ENCODE results near the gene CLCA4.

DNA sequence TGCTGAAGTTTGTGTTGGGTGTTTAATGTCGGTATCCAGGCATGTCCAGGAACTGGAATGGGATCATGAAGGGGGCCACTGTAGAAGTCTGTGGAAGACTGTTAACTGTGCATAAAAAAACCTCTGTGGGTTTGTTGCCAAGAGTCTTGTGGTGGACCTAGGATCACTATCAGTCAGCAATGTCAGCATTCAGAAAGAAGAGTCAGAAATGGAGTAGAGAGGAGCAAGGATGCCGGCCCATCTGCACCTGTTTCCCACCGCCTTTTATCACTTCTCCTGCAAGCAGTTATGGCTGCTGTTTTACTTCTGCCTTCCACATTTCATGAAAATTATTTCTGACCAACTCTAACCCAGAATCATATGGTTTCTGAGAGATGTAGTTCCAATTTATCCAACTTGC is 36.7 kb downstream of the CLCA4 start:
- TF ChIP-seq POLR2A (IDR thresholded peaks at IDR 0.05; ENCODE audit: low read depth, low read length) (no peak), POLR2AphosphoS5 (IDR thresholded peaks at IDR 0.05; ENCODE audit: low read depth, low read length) (no peak), SPI1 (IDR thresholded peaks at IDR 0.05; ENCODE audit: low read depth, low read length) (no peak), POU2F2 (IDR thresholded peaks at IDR 0.05; ENCODE audit: low read depth, low read length) (no peak), PAX5 (IDR thresholded peaks at IDR 0.05; ENCODE audit: insufficient read depth, low read length, severe bottlenecking) (no peak), TAF1 (IDR thresholded peaks at IDR 0.05; ENCODE audit: low read depth, low read length) (no peak)
